HFF-Myc (cell line): Measurements from ENCODE around the gene P2RY2.
A peak's percentile ranks its signal among the peaks of the same experiment; 100 is the strongest.

Experiments used
- DNase-seq: peaks from one replicate; pipeline ENCODE4 v3.0.0-alpha.2; 2011; ENCODE audit warnings: low read depth; ENCODE audit errors: extremely low read depth
- H3K4me3 ChIP-seq: replicated peaks from 2 replicates; pipeline ENCODE4 v1.5.1; 2011; ENCODE audit warnings: low read depth, mild to moderate bottlenecking, control low read depth, low read length
- TF ChIP-seq, protein P1 (sequence below): IDR thresholded peaks from 2 replicates; pipeline ENCODE4 v1.5.1; 2012; ENCODE audit warnings: mild to moderate bottlenecking, low read depth, low read length, control low read depth; ENCODE audit errors: missing control alignments

Gene P2RY2

DNA sequence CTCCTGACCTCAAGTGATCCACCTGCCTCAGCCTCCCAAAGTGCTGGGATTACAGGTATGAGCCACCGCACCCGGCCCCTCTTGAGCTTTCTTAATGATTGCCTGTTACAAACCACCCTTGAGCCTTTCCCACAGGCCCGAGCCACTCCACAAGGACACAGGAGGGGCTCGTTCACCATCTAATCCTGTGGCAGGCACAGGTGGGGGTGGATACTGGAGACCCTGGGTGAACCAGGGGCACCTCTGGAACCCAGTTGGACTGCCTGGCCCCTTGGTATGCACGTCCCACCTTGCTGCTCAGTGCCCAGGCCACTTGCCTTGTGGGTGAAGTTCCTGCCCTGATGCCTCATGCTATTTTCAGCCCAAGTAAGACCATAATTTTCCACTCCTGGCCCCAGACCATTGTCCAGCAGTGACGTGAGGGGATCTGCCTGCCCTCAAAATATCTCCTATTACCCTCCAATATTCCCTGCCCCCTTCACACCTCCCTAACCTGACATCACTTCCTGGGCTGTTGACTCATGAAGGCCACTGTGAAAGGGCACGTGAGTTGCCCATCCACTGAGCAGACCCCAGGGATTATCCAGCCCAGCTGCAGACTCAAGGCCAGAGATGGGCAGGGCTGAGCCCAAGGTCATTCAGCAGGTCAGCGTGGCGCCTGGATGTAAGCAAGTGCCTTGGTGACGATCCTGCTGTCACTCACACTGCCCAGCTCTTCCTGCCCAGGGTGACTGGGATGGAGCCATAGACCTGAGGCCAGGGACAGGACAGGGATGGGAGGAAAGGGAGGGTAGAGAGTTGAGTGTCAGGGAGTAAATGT lies 19.6 kb downstream of the P2RY2 start:
- DNase-seq = peak; percentile 19
- no peak overlapping the region for H3K4me3 ChIP-seq
- TF ChIP-seq, protein P1, sequence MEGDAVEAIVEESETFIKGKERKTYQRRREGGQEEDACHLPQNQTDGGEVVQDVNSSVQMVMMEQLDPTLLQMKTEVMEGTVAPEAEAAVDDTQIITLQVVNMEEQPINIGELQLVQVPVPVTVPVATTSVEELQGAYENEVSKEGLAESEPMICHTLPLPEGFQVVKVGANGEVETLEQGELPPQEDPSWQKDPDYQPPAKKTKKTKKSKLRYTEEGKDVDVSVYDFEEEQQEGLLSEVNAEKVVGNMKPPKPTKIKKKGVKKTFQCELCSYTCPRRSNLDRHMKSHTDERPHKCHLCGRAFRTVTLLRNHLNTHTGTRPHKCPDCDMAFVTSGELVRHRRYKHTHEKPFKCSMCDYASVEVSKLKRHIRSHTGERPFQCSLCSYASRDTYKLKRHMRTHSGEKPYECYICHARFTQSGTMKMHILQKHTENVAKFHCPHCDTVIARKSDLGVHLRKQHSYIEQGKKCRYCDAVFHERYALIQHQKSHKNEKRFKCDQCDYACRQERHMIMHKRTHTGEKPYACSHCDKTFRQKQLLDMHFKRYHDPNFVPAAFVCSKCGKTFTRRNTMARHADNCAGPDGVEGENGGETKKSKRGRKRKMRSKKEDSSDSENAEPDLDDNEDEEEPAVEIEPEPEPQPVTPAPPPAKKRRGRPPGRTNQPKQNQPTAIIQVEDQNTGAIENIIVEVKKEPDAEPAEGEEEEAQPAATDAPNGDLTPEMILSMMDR = no peak

GRCh38 chr11:73239111-73239521 lies 21.0 kb downstream of the P2RY2 start:
- TF ChIP-seq, protein P1 = no peak
- no peak for DNase-seq
- H3K4me3 ChIP-seq = no peak overlapping the region

- TF ChIP-seq, protein P1 = no peak
- no peak for DNase-seq
These were observed 21.6 kb downstream of the P2RY2 start for GRCh38 chr11:73239571-73240189.

DNA sequence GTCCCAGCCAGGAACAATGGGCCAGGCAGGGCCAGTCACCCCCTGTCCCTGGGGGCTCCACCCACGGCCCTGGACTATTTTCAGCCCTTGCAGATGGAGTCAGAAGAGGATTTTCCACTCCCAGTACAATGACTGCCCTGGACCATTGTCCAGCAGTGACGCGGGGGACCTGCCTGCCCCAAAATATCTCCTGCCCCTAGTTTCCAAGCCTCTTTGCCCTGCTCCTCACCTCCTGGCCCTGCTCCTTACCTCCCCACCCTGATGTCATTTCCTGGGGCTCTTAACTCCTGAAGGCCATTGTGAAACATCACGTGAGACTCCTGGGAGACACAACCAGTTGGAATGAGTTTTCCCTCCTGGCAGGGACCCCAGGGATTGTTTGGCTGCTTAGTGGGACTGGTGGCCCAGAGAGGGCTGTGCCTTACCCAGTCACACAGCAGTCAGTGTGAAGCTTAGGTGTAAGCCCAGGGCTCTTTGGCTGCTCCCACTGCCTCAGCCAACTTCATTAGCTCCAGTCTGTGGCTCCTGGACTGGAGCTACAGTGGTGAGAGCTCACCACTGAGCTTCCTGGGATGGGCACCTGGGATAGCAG lies 22.2 kb downstream of the P2RY2 start:
- H3K4me3 ChIP-seq = no peak overlapping the region
- TF ChIP-seq, protein P1 = no peak
- no peak for DNase-seq

More at GRCh38 chr11:73239571-73240189, 21.6 kb downstream of the P2RY2 start:
- H3K4me3 ChIP-seq = no peak overlapping the region

- TF ChIP-seq, protein P1 = no peak
- no peak overlapping the region for H3K4me3 ChIP-seq
- DNase-seq = no peak
These were observed 23.2 kb downstream of the P2RY2 start for GRCh38 chr11:73241300-73241699.

GRCh38 chr11:73242251-73243092 lies 24.4 kb downstream of the P2RY2 start:
- TF ChIP-seq, protein P1 = peak; percentile 97
- 0 out of 2 replicates have a peak overlapping the region, but pooled peaks have one; percentile 9 for H3K4me3 ChIP-seq
- DNase-seq = peak; percentile 60
